Sigmoid colon (tissue), 7 donors: ENCODE results near the gene HAUS5. TPM values are rescaled to one million over a fixed set of nuclear protein-coding genes. Genes with fewer than 3 reads are reported as not detected.

Source experiments
- DNase-seq: peaks from one replicate; pipeline ENCODE4 v3.0.0-alpha.2; 2019
- H3K27ac ChIP-seq, 4 donors: fragments of 200-600 bp; sonication (generic); one replicate each; pipeline ENCODE4 v1.5.1; 2016 to 2019; ENCODE audit warnings: mild to moderate bottlenecking in 1 of 4
- H3K27me3 ChIP-seq, 3 donors: fragments of 200-600 bp; sonication (generic); one replicate each; pipeline ENCODE4 v1.5.1; 2019; ENCODE audit warnings: mild to moderate bottlenecking in 1 of 3
- H3K36me3 ChIP-seq, 4 donors: fragments of 200-600 bp; sonication (generic); one replicate each; pipeline ENCODE4 v1.5.1; 2016 to 2019
- H3K4me1 ChIP-seq, 4 donors: fragments of 200-600 bp; sonication (generic); one replicate each; pipeline ENCODE4 v1.5.1; 2017 to 2019
- H3K4me3 ChIP-seq, 4 donors: fragments of 200-600 bp; sonication (generic); one replicate each; pipeline ENCODE4 v1.5.1; 2017 to 2019; ENCODE audit warnings: mild to moderate bottlenecking in 2 of 4, moderate library complexity in 1 of 4
- H3K9me3 ChIP-seq, 4 donors: fragments of 200-600 bp in 3 of 4; sonication (generic) in 3 of 4; one replicate each; pipeline versions ENCODE4 v1.5.1 to v1.6.1; 2013 to 2019
- EP300 ChIP-seq, 4 donors: sonication (generic); formaldehyde crosslinking; IDR thresholded peaks; one replicate each; pipeline ENCODE4 v1.6.1; 2017; ENCODE audit warnings: antibody characterized with exemption in 4 of 4
- POLR2A ChIP-seq, 2 donors: fragments of 450-650 bp; IDR thresholded peaks; one replicate each; pipeline ENCODE4 v1.6.1; 2016; ENCODE audit warnings: antibody characterized with exemption in 2 of 2, mild to moderate bottlenecking in 2 of 2, moderate library complexity in 2 of 2
- POLR2AphosphoS5 ChIP-seq, 4 donors: sonication (generic); formaldehyde crosslinking; IDR thresholded peaks; one replicate each; pipeline ENCODE4 v1.6.1; 2017; ENCODE audit warnings: antibody characterized with exemption in 4 of 4
- WGBS, 2 donors: extraction: QIAGEN DNeasy Blood & Tissue Kit; methylation state at CpG; one replicate each; pipeline ENCODE4 v1.1.7; 2013; 5-methylcytosine and 5-hydroxymethylcytosine counted together
- intact Hi-C: fragments of 100-400 bp; cut with DNase I; formaldehyde crosslinking; loops from one replicate; pipeline ENCODE4 v1.15.1; 2023
- polyA plus RNA-seq, 3 donors: library from polyadenylated mRNA; stranded (reverse); fragments of 200-250 nt; gene quantifications; one replicate each; pipeline ENCODE4 v1.2.3, GENCODE V29; 2013
- total RNA-seq, 4 donors: library from RNA; depleted of rRNA; stranded (reverse); fragments of >200 nt; gene quantifications; one replicate each; pipeline ENCODE4 v1.1.0, GENCODE V29; 2016
- TF ChIP-seq, protein P1 (sequence below), 4 experiments: fragments of 450-650 bp in 3 of 4; fragments of 200-600 bp in 1 of 4; IDR thresholded peaks; one replicate each; pipeline ENCODE4 v1.5.1; 2016 to 2019; ENCODE audit warnings: antibody characterized with exemption in 4 of 4, mild to moderate bottlenecking in 3 of 4, moderate library complexity in 2 of 4
- donor health status: healthy with polysubstance abuse.
- donor health status: Bipolar disorder and iron deficiency.
- donor health status: healthy.

Gene HAUS5
- total and polyA plus RNA-seq, 7 donors = 1.2 to 14.8 (median 5.6) TPM

GRCh38 chr19:35665157-35665556 lies 52.6 kb downstream of the HAUS5 start:
- peaks cover 0 to 60% (median 7%) of the 10 kb centered on the region in 4 donors for H3K36me3 ChIP-seq
- WGBS, 2 donors = 94 to 97% methylated on average over 24 of the region's 24 CpGs

DNA sequence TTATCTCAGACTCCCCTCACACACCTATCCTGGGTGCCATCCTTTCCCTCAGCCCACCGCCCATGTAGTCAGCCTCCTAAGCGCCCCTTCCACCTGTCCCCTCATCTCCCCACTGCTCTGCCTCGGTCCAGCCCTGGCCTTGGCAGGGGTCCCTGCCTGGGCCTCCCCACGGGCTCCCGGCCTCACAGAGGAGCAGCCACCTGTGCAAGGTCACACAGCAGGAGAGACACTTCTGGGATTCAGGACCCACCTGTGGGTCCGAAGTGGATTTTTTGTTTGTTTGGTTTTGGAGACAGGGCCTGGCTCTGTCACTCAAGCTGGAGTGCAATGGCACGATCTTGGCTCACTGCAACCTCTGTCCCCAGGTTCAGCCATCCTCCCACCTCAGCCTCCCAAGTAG lies 53.1 kb downstream of the HAUS5 start:
- intact Hi-C loops = no loop called here
- H3K9me3 ChIP-seq = no peaks in the 10 kb centered on the region
- no peaks in the 10 kb centered on the region for H3K4me1 ChIP-seq
- H3K36me3 ChIP-seq = peaks cover 0 to 56% (median 7%) of the 10 kb centered on the region in 4 donors
- H3K27ac ChIP-seq = no peak overlapping the region
- WGBS, 2 donors = 76 to 83% methylated on average over 7 of the region's 7 CpGs
- H3K4me3 ChIP-seq = no peak overlapping the region
- no peaks in the 10 kb centered on the region for H3K27me3 ChIP-seq
- peak; percentile 52 for DNase-seq
- no peak for TF ChIP-seq POLR2AphosphoS5 (IDR thresholded peaks at IDR 0.05)
- TF ChIP-seq EP300 (IDR thresholded peaks at IDR 0.05) = no peak
- TF ChIP-seq, protein P1, sequence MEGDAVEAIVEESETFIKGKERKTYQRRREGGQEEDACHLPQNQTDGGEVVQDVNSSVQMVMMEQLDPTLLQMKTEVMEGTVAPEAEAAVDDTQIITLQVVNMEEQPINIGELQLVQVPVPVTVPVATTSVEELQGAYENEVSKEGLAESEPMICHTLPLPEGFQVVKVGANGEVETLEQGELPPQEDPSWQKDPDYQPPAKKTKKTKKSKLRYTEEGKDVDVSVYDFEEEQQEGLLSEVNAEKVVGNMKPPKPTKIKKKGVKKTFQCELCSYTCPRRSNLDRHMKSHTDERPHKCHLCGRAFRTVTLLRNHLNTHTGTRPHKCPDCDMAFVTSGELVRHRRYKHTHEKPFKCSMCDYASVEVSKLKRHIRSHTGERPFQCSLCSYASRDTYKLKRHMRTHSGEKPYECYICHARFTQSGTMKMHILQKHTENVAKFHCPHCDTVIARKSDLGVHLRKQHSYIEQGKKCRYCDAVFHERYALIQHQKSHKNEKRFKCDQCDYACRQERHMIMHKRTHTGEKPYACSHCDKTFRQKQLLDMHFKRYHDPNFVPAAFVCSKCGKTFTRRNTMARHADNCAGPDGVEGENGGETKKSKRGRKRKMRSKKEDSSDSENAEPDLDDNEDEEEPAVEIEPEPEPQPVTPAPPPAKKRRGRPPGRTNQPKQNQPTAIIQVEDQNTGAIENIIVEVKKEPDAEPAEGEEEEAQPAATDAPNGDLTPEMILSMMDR (IDR thresholded peaks at IDR 0.05) = no peak
- TF ChIP-seq POLR2A (IDR thresholded peaks at IDR 0.05) = no peak

More at GRCh38 chr19:35665157-35665556, 52.6 kb downstream of the HAUS5 start:
- intact Hi-C loops = no loop called here
- Histone ChIP-seq H3K9me3 (no peaks in the 10 kb centered on the region), H3K4me3 (no peak overlapping the region), H3K4me1 (no peaks in the 10 kb centered on the region), H3K27ac (no peak overlapping the region), H3K27me3 (no peaks in the 10 kb centered on the region)
- no peak for TF ChIP-seq POLR2A (IDR thresholded peaks at IDR 0.05)
- TF ChIP-seq POLR2AphosphoS5 (IDR thresholded peaks at IDR 0.05) = no peak
- TF ChIP-seq, protein P1 (IDR thresholded peaks at IDR 0.05) = no peak
- TF ChIP-seq EP300 (IDR thresholded peaks at IDR 0.05) = no peak
- DNase-seq = peak; percentile 35

DNA sequence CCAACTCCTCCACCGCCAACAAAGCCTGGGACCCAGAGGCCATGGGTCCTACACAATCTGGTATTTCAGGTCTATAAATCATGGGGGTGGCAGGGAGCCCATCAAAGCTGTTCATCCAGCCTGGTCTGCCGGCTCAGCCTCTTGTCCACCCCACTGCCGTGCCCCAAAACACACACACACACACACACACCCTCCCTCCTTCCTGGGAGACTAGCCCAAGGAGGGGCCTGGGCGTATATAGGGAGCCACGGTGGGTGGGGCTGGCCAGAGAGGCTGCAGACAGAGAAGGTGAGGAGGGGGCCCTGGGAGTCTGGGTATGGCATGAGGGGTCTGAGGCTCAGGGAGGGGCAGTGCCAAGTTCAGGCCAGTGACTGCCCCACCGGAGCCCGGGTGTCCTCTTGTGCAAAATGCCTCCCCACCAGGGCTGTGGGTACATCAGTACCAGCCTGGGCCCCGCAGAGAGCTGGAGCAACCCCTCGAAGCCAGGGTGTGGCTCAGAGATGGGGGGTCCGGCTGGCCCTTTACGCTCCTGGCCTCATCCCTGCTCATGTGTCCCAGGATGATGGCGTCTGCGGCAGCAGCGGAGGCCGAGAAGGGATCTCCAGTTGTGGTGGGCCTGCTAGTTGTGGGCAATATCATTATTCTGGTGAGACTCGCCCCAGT lies 53.8 kb downstream of the HAUS5 start, which contains the start of gene UPK1A:
TSS of gene UPK1A (plus strand) at position 267 of the 663 bp plus-strand sequence. CDS start at position 563, 296 bp downstream.
- 44 to 70% methylated on average over 16 of the region's 16 CpGs for WGBS, 2 donors
- peaks cover 0 to 48% (median 5%) of the 10 kb centered on the region in 4 donors for H3K36me3 ChIP-seq
- TF ChIP-seq, protein P1 (IDR thresholded peaks at IDR 0.05) = no peak
- TF ChIP-seq POLR2A (IDR thresholded peaks at IDR 0.05) (no peak), EP300 (IDR thresholded peaks at IDR 0.05) (no peak), POLR2AphosphoS5 (IDR thresholded peaks at IDR 0.05) (no peak)
- H3K4me1 ChIP-seq = no peaks in the 10 kb centered on the region
- H3K4me3 ChIP-seq = no peak within 1 kb of the TSS
- no peak for DNase-seq
- intact Hi-C loops = no loop called here
- H3K27me3 ChIP-seq = no peaks in the 10 kb centered on the region
- H3K27ac ChIP-seq = no peak within 1 kb of the TSS
- no peaks in the 10 kb centered on the region for H3K9me3 ChIP-seq

DNA sequence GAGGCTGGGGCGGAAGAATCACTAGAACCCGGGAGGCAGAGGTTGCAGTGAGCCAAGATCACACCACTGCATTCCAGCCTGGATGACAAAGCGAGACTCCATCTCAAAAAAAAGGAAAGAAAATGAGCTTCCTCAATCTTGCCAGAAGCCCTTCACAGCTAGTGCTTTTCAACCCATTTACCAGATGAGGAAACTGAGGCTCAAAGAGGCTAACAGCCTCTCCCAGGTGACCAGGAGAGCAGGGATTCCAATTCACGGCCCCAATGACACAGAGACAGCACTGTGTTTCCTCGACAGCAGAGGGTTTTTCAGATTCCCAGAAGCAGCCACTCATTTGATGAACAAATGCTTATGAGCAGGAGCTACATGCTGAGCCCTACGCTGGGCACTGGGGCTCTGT lies 57.0 kb downstream of the HAUS5 start:
- Histone ChIP-seq H3K4me1 (peaks cover 0 to 8% (median 3%) of the 10 kb centered on the region in 4 donors), H3K4me3 (no peak overlapping the region), H3K36me3 (peaks cover 0 to 16% (median 0%) of the 10 kb centered on the region in 4 donors), H3K9me3 (no peaks in the 10 kb centered on the region), H3K27ac (no peak overlapping the region), H3K27me3 (peaks cover 5 to 22% (median 10%) of the 10 kb centered on the region in 3 donors)
- 65 to 76% methylated on average over 6 of the region's 6 CpGs for WGBS, 2 donors
- DNase-seq = no peak
- TF ChIP-seq, protein P1 (IDR thresholded peaks at IDR 0.05) = no peak
- TF ChIP-seq POLR2AphosphoS5 (IDR thresholded peaks at IDR 0.05) (no peak), POLR2A (IDR thresholded peaks at IDR 0.05) (no peak), EP300 (IDR thresholded peaks at IDR 0.05) (no peak)
- intact Hi-C loops = no loop called here
